ENCODE data around the gene GBE1.

Gene GBE1

GRCh38 chr3:81740731-81741130 lies 20.7 kb downstream of the GBE1 start:
- Histone ChIP-seq H3K9me3 (ENCODE audit: control insufficient read depth, insufficient read depth, low read depth, low read length) (no peaks in the 10 kb centered on the region), H3K27ac (ENCODE audit: extremely low read depth, low read depth, low read length) (no peak overlapping the region), H3K4me3 (ENCODE audit: low read depth, low read length) (no peak overlapping the region), H3K4me1 (ENCODE audit: control insufficient read depth, insufficient read depth, low read length) (no peaks in the 10 kb centered on the region), H3K36me3 (ENCODE audit: control insufficient read depth in 2 of 2, insufficient read depth in 1 of 2, low read length in 2 of 2) (no peaks in the 10 kb centered on the region)
- POLR2A ChIA-PET: no interaction called here
- CTCF ChIA-PET: no interaction called here
- no peak for TF ChIP-seq ZNF174 (tag by site-specific recombination; IDR thresholded peaks at IDR 0.05)
- TF ChIP-seq ZNF292 (tag by site-specific recombination; IDR thresholded peaks at IDR 0.05; ENCODE audit: borderline replicate concordance, low read depth): no peak
- no peak for TF ChIP-seq ZNF280D (tag by site-specific recombination; IDR thresholded peaks at IDR 0.05)
- TF ChIP-seq ZNF398 (tag by site-specific recombination; IDR thresholded peaks at IDR 0.05): no peak
- no peak for TF ChIP-seq ZNF324 (tag by site-specific recombination; IDR thresholded peaks at IDR 0.05)
- no peak for TF ChIP-seq ZNF521 (tag by site-specific recombination; IDR thresholded peaks at IDR 0.05)
- no peak for TF ChIP-seq ZNF596 (tag by site-specific recombination; IDR thresholded peaks at IDR 0.05)
- no peak for TF ChIP-seq ZNF266 (tag by site-specific recombination; IDR thresholded peaks at IDR 0.05; ENCODE audit: low read depth)
- no peak for TF ChIP-seq ZFP3 (tag by site-specific recombination; IDR thresholded peaks at IDR 0.05; ENCODE audit: low read depth)
- TF ChIP-seq PRDM4 (tag by site-specific recombination; IDR thresholded peaks at IDR 0.05): no peak
- no peak for TF ChIP-seq ZNF302 (tag by site-specific recombination; IDR thresholded peaks at IDR 0.05; ENCODE audit: low read depth)
- TF ChIP-seq ZNF157 (tag by site-specific recombination; IDR thresholded peaks at IDR 0.05): no peak
- no peak for TF ChIP-seq ZIC2 (tag by site-specific recombination; IDR thresholded peaks at IDR 0.05)
- no peak for TF ChIP-seq ZNF510 (tag by site-specific recombination; IDR thresholded peaks at IDR 0.05; ENCODE audit: insufficient replicate concordance)
- TF ChIP-seq BCL6B (tag by site-specific recombination; IDR thresholded peaks at IDR 0.05): no peak
- TF ChIP-seq ZNF561 (tag by site-specific recombination; IDR thresholded peaks at IDR 0.05; ENCODE audit: borderline replicate concordance): no peak
- no peak for TF ChIP-seq ZNF341 (tag by site-specific recombination; IDR thresholded peaks at IDR 0.05; ENCODE audit: low read depth)
- no peak for TF ChIP-seq ZNF18 (tag by site-specific recombination; IDR thresholded peaks at IDR 0.05)
